ENCODE measurements around the gene SMCO4. TPM values are rescaled to one million over a fixed set of nuclear protein-coding genes. Genes with fewer than 3 reads are reported as not detected.

The SMCO4 gene
- total RNA-seq, 3 donors from 2014 or later = 37.5 to 75.4 (median 41.5) TPM

DNA sequence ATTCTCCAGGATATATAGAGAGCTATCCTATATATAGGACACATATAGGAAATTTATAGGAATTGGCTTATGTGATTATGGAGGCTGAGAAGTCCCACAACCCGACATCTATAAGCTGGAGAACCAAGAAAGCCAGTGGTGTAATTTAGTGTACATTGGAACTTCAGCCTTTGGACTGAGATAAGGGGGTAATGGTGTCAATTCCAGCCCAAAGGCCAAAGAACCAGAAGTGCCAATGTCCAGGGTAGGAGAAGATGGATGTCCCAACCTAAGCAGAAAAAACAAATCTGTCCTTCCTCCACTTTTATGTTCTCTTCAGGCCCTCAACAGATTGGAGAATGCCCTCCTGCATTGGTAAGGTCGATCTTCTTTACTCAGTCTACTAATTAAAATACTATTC, 25.5 kb upstream of the SMCO4 start:
- Histone ChIP-seq H3K36me3 (ENCODE audit: low read depth) (no peaks in the 10 kb centered on the region), H3K4me3 (no peak overlapping the region), H3K9me3 (no peaks in the 10 kb centered on the region), H3K4me1 (ENCODE audit: low read depth) (no peaks in the 10 kb centered on the region)
- DNase-seq (no peak), ATAC-seq (peak; percentile 43)
- TF ChIP-seq, protein P1, sequence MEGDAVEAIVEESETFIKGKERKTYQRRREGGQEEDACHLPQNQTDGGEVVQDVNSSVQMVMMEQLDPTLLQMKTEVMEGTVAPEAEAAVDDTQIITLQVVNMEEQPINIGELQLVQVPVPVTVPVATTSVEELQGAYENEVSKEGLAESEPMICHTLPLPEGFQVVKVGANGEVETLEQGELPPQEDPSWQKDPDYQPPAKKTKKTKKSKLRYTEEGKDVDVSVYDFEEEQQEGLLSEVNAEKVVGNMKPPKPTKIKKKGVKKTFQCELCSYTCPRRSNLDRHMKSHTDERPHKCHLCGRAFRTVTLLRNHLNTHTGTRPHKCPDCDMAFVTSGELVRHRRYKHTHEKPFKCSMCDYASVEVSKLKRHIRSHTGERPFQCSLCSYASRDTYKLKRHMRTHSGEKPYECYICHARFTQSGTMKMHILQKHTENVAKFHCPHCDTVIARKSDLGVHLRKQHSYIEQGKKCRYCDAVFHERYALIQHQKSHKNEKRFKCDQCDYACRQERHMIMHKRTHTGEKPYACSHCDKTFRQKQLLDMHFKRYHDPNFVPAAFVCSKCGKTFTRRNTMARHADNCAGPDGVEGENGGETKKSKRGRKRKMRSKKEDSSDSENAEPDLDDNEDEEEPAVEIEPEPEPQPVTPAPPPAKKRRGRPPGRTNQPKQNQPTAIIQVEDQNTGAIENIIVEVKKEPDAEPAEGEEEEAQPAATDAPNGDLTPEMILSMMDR (IDR thresholded peaks at IDR 0.05) = no peak
- intact Hi-C loops (cut with DNase I, micrococcal nuclease) = no loop called here

DNA sequence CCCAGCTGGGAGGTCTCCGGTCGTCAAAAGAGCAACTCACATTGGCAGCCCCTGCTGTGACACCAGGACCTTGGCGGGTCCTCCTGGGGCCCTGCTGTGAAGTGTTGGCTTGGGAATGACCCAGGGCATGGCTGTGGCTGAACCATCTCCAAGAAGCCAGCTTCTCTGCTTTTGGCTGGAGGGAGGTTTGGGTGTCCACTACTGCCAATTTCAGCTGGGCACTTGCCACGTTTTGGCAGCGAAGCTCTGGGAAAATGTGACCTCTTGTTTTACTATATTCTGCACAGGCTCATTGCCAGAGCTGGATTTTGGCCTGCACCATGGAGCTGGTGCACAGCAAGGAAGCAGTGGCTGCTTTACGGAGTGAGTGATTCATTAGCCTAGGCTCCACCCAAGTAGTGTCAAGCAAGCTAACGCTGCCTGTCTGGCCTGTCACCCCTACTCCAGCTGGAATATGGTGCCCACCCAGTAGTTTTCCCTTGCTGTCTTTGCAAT, 24.3 kb upstream of the SMCO4 start:
- no peaks in the 10 kb centered on the region for H3K4me1 ChIP-seq (ENCODE audit: low read depth)
- no peaks in the 10 kb centered on the region for H3K36me3 ChIP-seq (ENCODE audit: low read depth)
- TF ChIP-seq, protein P1 (IDR thresholded peaks at IDR 0.05) = no peak
- intact Hi-C loops (cut with DNase I, micrococcal nuclease) = no loop called here
- peak in 2 of 3 donors; percentile 38 to 53 for DNase-seq
- no peak overlapping the region for H3K4me3 ChIP-seq
- ATAC-seq = peak; percentile 85
- H3K9me3 ChIP-seq = no peaks in the 10 kb centered on the region

DNA sequence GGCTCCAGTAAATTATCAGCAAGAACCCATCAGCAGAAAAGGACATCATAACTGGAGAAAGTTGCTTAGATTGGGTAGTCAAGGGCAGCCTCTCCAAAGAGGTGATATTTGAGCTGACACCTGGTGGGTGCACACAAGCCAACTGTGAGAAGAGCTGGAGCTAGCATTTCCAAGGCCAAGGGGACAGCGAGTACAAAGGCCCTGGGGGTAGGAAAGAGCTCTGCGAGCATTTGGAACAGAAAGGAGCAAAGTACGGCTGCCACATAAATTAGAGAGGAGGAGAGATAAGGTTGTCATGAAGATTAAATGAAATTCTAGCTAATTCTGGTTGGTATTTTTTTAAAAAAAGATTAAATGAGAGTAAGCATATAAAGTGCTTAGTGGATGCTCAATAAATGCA, 21.7 kb upstream of the SMCO4 start:
- DNase-seq (no peak), ATAC-seq (no peak)
- Histone ChIP-seq H3K36me3 (ENCODE audit: low read depth) (no peaks in the 10 kb centered on the region), H3K4me3 (no peak overlapping the region), H3K9me3 (no peaks in the 10 kb centered on the region), H3K4me1 (ENCODE audit: low read depth) (no peaks in the 10 kb centered on the region)
- intact Hi-C loops (cut with DNase I, micrococcal nuclease) = no loop called here
- TF ChIP-seq, protein P1 (IDR thresholded peaks at IDR 0.05) = no peak

DNA sequence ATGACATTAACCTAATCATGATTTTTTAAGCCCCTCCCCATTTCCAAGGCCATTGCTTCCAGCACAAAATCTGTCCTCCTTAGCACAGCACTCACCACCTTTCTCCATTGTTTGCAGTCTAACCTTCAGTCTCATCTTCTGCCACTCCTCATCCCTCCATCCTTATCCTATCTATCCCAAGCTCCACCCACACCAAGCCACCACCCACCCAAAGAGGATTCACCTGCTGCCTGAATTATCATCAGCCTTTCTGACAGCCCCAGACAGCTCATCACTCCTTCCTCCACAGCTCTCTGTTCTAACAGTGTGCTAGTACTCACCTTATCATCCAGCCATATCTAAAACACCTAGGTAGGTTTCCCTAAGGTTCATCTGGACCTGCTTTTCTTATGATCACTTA, 20.7 kb upstream of the SMCO4 start:
- no peaks in the 10 kb centered on the region for H3K4me1 ChIP-seq (ENCODE audit: low read depth)

DNA sequence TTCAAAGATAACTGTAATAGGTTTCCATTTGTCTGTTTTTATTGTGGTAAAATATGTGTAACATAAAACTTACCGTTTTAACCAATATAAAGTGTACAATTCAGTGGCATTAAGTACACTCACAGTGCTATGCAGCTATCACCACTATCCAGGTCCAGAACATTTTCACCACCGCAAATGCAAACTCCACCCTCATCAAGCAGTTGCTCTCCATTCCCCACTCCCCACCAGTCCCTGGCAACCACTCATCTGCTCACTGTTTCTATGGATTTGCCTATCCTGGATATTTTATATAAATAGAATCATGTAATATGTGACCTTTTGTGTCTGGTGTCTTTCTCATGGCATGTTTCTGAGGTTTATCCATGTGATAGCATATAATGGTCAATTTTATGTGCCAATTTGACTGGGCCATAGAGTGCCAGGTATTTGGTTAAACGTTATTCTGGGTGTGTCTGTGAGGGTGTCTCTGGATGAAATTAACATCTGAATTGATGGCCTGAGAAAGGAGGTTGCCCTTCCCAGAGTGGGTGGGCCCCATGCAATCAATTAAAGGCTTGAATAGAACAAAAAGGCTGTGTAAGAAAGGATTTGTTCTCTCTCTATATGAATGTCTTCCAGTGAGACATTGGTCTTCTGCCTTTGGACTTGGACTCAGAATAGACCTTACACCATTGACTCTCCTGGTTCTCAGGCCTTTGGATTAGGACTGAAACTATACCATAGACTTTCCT, 17.2 kb upstream of the SMCO4 start:
- no peak for ATAC-seq
- Histone ChIP-seq H3K4me1 (ENCODE audit: low read depth) (no peaks in the 10 kb centered on the region), H3K9me3 (no peaks in the 10 kb centered on the region), H3K4me3 (no peak overlapping the region), H3K36me3 (ENCODE audit: low read depth) (no peaks in the 10 kb centered on the region)
- TF ChIP-seq, protein P1 (IDR thresholded peaks at IDR 0.05) = no peak
- intact Hi-C loops (cut with DNase I, micrococcal nuclease) = no loop called here
- no peak for DNase-seq

More for the DNA sequence above, 20.7 kb upstream of the SMCO4 start:
- DNase-seq (no peak), ATAC-seq (no peak)
- TF ChIP-seq, protein P1 (IDR thresholded peaks at IDR 0.05) = no peak
- intact Hi-C loops (cut with DNase I, micrococcal nuclease) = no loop called here
- Histone ChIP-seq H3K9me3 (no peaks in the 10 kb centered on the region), H3K36me3 (ENCODE audit: low read depth) (no peaks in the 10 kb centered on the region), H3K4me3 (no peak overlapping the region)
